ENCODE measurements around the gene PLXNA1. TPM values are rescaled to one million over a fixed set of nuclear protein-coding genes. Genes with fewer than 3 reads are reported as not detected.

Gene PLXNA1
- total and polyA plus RNA-seq, 2 experiments from 2014 or later: 19.7 to 35.1 TPM

DNA sequence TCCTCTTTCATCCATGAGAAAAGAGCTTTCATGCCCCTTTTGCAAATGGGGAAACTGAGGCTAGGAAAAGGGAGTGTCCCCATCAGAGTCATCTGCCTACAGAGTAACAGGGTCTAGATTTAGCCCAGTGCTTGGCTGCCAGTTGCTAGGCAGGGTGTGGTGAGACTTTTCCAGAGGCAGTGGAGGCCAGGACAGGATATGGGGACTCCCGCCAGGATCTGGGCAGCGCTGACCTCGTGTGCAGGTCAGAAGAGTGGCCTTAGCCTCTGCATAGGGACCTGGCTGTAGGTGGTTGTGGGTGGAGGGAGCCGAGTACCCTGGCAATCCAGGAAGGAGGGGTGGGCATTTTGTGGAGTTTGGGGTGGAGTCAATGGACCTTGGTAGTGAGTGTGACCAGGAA is 4.2 kb downstream of the PLXNA1 start:
- TF ChIP-seq, protein P1, sequence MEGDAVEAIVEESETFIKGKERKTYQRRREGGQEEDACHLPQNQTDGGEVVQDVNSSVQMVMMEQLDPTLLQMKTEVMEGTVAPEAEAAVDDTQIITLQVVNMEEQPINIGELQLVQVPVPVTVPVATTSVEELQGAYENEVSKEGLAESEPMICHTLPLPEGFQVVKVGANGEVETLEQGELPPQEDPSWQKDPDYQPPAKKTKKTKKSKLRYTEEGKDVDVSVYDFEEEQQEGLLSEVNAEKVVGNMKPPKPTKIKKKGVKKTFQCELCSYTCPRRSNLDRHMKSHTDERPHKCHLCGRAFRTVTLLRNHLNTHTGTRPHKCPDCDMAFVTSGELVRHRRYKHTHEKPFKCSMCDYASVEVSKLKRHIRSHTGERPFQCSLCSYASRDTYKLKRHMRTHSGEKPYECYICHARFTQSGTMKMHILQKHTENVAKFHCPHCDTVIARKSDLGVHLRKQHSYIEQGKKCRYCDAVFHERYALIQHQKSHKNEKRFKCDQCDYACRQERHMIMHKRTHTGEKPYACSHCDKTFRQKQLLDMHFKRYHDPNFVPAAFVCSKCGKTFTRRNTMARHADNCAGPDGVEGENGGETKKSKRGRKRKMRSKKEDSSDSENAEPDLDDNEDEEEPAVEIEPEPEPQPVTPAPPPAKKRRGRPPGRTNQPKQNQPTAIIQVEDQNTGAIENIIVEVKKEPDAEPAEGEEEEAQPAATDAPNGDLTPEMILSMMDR (IDR thresholded peaks at IDR 0.05; ENCODE audit: poor library complexity): no peak
- TF ChIP-seq EZH2 (IDR thresholded peaks at IDR 0.05; ENCODE audit: borderline replicate concordance) (no peak), EZH2phosphoT487 (IDR thresholded peaks at IDR 0.05; ENCODE audit: low read depth, severe bottlenecking, unreplicated experiment) (no peak)
- H3K79me2 ChIP-seq: peaks cover 59% of the 10 kb centered on the region
- H3K4me3 ChIP-seq: no peak overlapping the region
- no peaks in the 10 kb centered on the region for H3K9me3 ChIP-seq (ENCODE audit: low read depth)
- peaks cover 19% of the 10 kb centered on the region for H3K4me1 ChIP-seq (ENCODE audit: insufficient read depth)
- DNase-seq (ENCODE audit: low spot score): no peak
- WGBS (ENCODE audit: low lambda C conversion rate, missing lambda C conversion rate): 96% methylated on average over 4 of the region's 4 CpGs
- peaks cover 66% of the 10 kb centered on the region for H4K20me1 ChIP-seq (ENCODE audit: insufficient read depth, poor library complexity, severe bottlenecking)
- H3K36me3 ChIP-seq (replicated peaks; ENCODE audit: insufficient read depth, low read depth): no peaks in the 10 kb centered on the region
- no peak overlapping the region for H3K27ac ChIP-seq
- no peak overlapping the region for H2AFZ ChIP-seq
- no peaks in the 10 kb centered on the region for H3K27me3 ChIP-seq
- no peak overlapping the region for H3K4me2 ChIP-seq
- H3K9me2 ChIP-seq (replicated peaks; ENCODE audit: insufficient read depth): no peaks in the 10 kb centered on the region

DNA sequence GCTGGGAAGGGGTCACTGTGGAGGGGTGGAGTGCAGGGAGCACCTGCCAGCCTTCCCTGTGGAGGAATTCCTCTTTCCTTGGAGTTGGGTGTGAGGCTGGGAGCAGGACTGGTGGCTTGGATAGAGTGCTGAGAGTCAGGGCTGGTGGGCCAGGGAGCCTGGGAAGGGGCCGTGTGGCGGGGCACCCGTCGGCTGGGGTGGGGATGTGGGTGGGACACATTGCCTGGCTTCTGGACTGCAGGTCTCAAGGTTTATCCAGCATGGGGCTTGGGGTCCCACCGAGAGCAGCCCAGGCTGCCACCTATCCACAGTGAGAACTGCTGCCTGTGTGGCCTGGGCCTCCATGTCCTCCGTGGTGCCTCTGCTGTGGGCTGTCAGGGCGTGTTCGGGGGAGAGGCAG is 4.7 kb downstream of the PLXNA1 start:
- peaks cover 59% of the 10 kb centered on the region for H3K79me2 ChIP-seq
- H3K27me3 ChIP-seq: no peaks in the 10 kb centered on the region
- no peak for DNase-seq (ENCODE audit: low spot score)
- H3K4me3 ChIP-seq: no peak overlapping the region
- peaks cover 19% of the 10 kb centered on the region for H3K4me1 ChIP-seq (ENCODE audit: insufficient read depth)
- H3K9me2 ChIP-seq (replicated peaks; ENCODE audit: insufficient read depth): no peaks in the 10 kb centered on the region
- no peak overlapping the region for H3K4me2 ChIP-seq
- 85% methylated on average over 7 of the region's 8 CpGs for WGBS (ENCODE audit: low lambda C conversion rate, missing lambda C conversion rate)
- H2AFZ ChIP-seq: no peak overlapping the region
- TF ChIP-seq, protein P1 (IDR thresholded peaks at IDR 0.05; ENCODE audit: poor library complexity): no peak
- no peaks in the 10 kb centered on the region for H3K36me3 ChIP-seq (replicated peaks; ENCODE audit: insufficient read depth, low read depth)
- H3K27ac ChIP-seq: no peak overlapping the region
- peaks cover 70% of the 10 kb centered on the region for H4K20me1 ChIP-seq (ENCODE audit: insufficient read depth, poor library complexity, severe bottlenecking)
- no peaks in the 10 kb centered on the region for H3K9me3 ChIP-seq (ENCODE audit: low read depth)

DNA sequence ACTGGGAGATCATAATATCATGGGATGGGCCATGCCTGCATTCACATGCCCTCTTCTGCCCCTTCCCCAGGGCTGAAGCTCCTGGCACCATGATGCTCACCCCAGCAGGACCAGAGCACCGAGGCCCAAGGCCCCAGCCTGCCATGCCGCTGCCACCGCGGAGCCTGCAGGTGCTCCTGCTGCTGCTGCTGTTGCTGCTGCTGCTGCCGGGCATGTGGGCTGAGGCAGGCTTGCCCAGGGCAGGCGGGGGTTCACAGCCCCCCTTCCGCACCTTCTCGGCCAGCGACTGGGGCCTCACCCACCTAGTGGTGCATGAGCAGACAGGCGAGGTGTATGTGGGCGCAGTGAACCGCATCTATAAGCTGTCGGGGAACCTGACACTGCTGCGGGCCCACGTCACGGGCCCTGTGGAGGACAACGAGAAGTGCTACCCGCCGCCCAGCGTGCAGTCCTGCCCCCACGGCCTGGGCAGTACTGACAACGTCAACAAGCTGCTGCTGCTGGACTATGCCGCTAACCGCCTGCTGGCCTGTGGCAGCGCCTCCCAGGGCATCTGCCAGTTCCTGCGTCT is 5.6 kb downstream of the PLXNA1 start:
- no peaks in the 10 kb centered on the region for H3K9me3 ChIP-seq (ENCODE audit: low read depth)

More for the DNA sequence above, 5.6 kb downstream of the PLXNA1 start:
- no peak overlapping the region for H2AFZ ChIP-seq
- 94% methylated on average over 26 of the region's 26 CpGs for WGBS (ENCODE audit: low lambda C conversion rate, missing lambda C conversion rate)
- H3K4me3 ChIP-seq: no peak overlapping the region
- no peaks in the 10 kb centered on the region for H3K36me3 ChIP-seq (replicated peaks; ENCODE audit: insufficient read depth, low read depth)
- no peak overlapping the region for H3K4me2 ChIP-seq
- TF ChIP-seq EZH2 (IDR thresholded peaks at IDR 0.05; ENCODE audit: borderline replicate concordance) (no peak), EZH2phosphoT487 (IDR thresholded peaks at IDR 0.05; ENCODE audit: low read depth, severe bottlenecking, unreplicated experiment) (no peak)
- TF ChIP-seq, protein P1 (IDR thresholded peaks at IDR 0.05; ENCODE audit: poor library complexity): no peak
- H3K4me1 ChIP-seq (ENCODE audit: insufficient read depth): peaks cover 19% of the 10 kb centered on the region
- no peak for DNase-seq (ENCODE audit: low spot score)
- H3K27me3 ChIP-seq: no peaks in the 10 kb centered on the region
- no peak overlapping the region for H3K27ac ChIP-seq
- H3K9me2 ChIP-seq (replicated peaks; ENCODE audit: insufficient read depth): no peaks in the 10 kb centered on the region
- H4K20me1 ChIP-seq (ENCODE audit: insufficient read depth, poor library complexity, severe bottlenecking): peaks cover 74% of the 10 kb centered on the region
- peaks cover 68% of the 10 kb centered on the region for H3K79me2 ChIP-seq
